Measurements from ENCODE around the gene UBTD1. TPM values are rescaled to one million over a fixed set of nuclear protein-coding genes. Genes with fewer than 3 reads are reported as not detected.

The UBTD1 gene
- total RNA-seq, 1 experiment from 2014 or later: 19.0 TPM

- H3K18ac ChIP-seq (ENCODE audit: insufficient read length, low read depth, low read length): no peak overlapping the region
- no peak overlapping the region for H2BK5ac ChIP-seq (ENCODE audit: insufficient read length, low read length)
- H3K27ac ChIP-seq (ENCODE audit: insufficient read length, low read depth, low read length): no peak overlapping the region
- no peak overlapping the region for H4K5ac ChIP-seq (ENCODE audit: insufficient read length, low read depth, low read length)
- H3K4me1 ChIP-seq (ENCODE audit: insufficient read depth, low read length): no peaks in the 10 kb centered on the region
- Mint-ChIP-seq H3K27me3 (ENCODE audit: low read depth) (no peaks in the 10 kb centered on the region; the same call in 1 of the 2 replicates), H3K4me1 (peaks cover 6 to 11% of the 10 kb centered on the region in 2 experiments; a peak in 3 of 4 replicates), H3K9me3 (no peaks in the 10 kb centered on the region), H3K36me3 (ENCODE audit: insufficient read depth in 1 of 3, low read depth in 3 of 3) (no peaks in the 10 kb centered on the region), H3K4me3 (no peak overlapping the region), H3K27ac (0 out of 7 replicates have a peak overlapping the region, but pooled peaks of 2 of the 3 experiments have one; percentile 9 to 15)
- H3K9ac ChIP-seq (ENCODE audit: extremely low read depth, insufficient read length, low read length): no peak overlapping the region
- H2BK15ac ChIP-seq (ENCODE audit: low read depth, low read length): no peak overlapping the region
- no peak overlapping the region for H3K4me2 ChIP-seq (ENCODE audit: insufficient read depth, insufficient read length, low read length)
- H3K27me3 ChIP-seq (ENCODE audit: insufficient read depth, low read length): no peaks in the 10 kb centered on the region
- H4K91ac ChIP-seq (ENCODE audit: insufficient read length, low read depth, low read length): no peak overlapping the region
- H3K14ac ChIP-seq (ENCODE audit: insufficient read depth, low read length): no peak overlapping the region; the same call in 1 of the 2 replicates
- WGBS (ENCODE audit: extremely low coverage, insufficient read length, low lambda C conversion rate): no CpG with 5 or more reads among the region's 6 CpGs
- H3K79me1 ChIP-seq (ENCODE audit: insufficient read depth, low read depth, low read length, poor library complexity, severe bottlenecking): no peaks in the 10 kb centered on the region
- no peak overlapping the region for H3K23ac ChIP-seq (ENCODE audit: insufficient read length, low read depth, low read length)
- no peak overlapping the region for H2AK5ac ChIP-seq (ENCODE audit: insufficient read length, low read length)
- H2BK20ac ChIP-seq (ENCODE audit: low read depth, low read length, poor library complexity, severe bottlenecking): no peak overlapping the region
- H3K79me2 ChIP-seq (ENCODE audit: insufficient read depth, low read length): no peaks in the 10 kb centered on the region
- no peak overlapping the region for H3K56ac ChIP-seq (ENCODE audit: insufficient read length, low read depth, low read length)
- H4K20me1 ChIP-seq (ENCODE audit: control insufficient read depth, insufficient read depth, insufficient read length): no peaks in the 10 kb centered on the region
- H2BK120ac ChIP-seq (ENCODE audit: low read depth, low read length, poor library complexity, severe bottlenecking): no peak overlapping the region
- no peak overlapping the region for H3T11ph ChIP-seq (ENCODE audit: low read length)
- no peak overlapping the region for H2BK12ac ChIP-seq (ENCODE audit: insufficient read length, low read depth, low read length)
- H3K23me2 ChIP-seq (ENCODE audit: insufficient read length, low read depth, low read length, poor library complexity, severe bottlenecking): no peaks in the 10 kb centered on the region
- no peak for TF ChIP-seq CTCF (conservative IDR thresholded peaks at IDR 0.05)
- no peak for DNase-seq
- no peak overlapping the region for H3K4ac ChIP-seq (ENCODE audit: low read depth, low read length)
- H2AFZ ChIP-seq (ENCODE audit: low read length): no peak overlapping the region
- H4K8ac ChIP-seq (replicated peaks; ENCODE audit: insufficient read length, low read depth, low read length): no peak overlapping the region
- H3K9me3 ChIP-seq (ENCODE audit: control insufficient read depth, low read depth, low read length): no peaks in the 10 kb centered on the region
These were observed 100.5 kb downstream of the UBTD1 start for GRCh38 chr10:97599272-97599619.
